GM21737 (cell line): ENCODE data around the gene ASCC1.
A peak's percentile ranks its signal among the peaks of the same experiment; 100 is the strongest.
"Not testable (repeated sequence)": the region's sequence is repeated elsewhere in the genome, so short reads cannot be mapped to it uniquely, and the experiment has no call there.

Source experiments
- ATAC-seq: cut with Tn5 transposase; IDR thresholded peaks from one replicate; pipeline ENCODE4 v1.9.1; 2021; ENCODE audit warnings: mild to moderate bottlenecking, moderate library complexity; ENCODE audit not compliant: unreplicated experiment

The ASCC1 gene

DNA sequence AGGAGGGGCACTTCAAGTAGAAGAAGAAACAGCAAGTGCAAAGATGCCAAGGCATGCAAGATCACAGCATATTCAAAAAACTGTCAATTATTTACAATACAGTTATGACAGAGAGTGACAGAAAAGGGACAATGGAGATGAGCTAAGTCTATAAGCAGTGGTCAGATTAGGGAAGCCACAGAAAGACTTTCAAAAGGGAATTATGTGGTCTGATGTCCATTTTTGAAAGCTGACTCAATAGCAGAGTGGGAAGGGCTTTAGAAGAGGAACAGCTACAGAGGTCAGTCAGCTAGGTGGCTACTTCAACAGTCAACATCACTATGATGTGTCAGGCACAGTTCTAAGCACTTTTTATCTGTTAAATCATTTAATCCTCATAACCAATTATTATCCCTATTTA lies 82.6 kb downstream of the ASCC1 start:
- peak; percentile 72 for ATAC-seq

DNA sequence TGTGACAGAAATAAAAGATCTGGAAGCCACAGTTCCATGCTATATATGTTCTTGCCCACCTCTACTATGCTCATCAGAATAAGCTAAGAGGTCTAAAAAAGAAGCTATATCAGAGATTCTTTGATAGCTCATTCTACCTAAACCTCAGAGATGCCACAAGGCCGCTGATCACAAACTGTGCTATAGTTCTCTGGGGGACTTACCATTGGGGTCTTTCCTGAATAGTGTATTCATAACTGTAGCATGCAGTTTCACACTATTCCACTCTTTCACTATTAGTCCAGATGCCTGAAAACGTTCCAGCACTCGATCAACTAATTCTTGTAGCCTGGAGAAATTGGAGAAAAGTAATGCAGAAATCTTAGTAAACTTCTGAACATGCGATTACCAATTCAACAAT lies 83.2 kb downstream of the ASCC1 start:
- ATAC-seq: no peak

DNA sequence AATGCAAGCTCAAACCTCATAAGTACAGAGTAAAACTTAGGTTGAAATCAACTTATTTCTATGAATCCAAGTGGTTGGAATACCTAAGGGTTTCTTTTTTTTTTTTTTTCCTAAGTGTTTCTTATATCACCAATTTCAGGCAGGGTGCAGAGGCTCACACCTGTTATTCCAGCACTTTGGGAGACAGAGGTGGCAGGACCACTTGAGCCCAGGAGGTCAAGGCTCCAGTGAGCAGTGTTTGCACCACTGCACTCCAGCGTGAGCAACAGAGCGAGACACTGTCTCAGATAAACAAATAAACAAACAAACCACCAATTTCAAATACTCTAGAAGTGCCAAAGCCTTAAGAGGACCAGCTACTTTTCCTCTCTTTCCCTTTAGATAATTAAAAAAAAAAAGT lies 88.5 kb downstream of the ASCC1 start:
- no peak for ATAC-seq

DNA sequence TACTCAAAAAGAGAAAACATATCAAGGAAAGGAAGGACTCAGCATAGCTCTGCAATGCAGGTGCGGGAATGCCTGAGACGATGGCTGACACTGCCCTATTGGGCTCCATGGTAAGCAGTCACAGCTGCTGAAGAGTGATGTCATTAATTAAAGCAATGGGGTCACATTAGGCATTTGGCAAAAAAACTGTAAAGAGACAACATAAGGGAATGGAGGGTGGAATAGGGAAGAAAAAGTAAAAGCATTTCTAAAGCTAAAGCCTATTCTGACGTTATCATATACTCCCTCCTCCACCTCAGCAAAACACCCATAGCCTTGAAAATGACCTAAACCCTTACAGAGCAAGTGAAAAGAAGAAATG lies 89.2 kb downstream of the ASCC1 start:
- ATAC-seq: no peak

DNA sequence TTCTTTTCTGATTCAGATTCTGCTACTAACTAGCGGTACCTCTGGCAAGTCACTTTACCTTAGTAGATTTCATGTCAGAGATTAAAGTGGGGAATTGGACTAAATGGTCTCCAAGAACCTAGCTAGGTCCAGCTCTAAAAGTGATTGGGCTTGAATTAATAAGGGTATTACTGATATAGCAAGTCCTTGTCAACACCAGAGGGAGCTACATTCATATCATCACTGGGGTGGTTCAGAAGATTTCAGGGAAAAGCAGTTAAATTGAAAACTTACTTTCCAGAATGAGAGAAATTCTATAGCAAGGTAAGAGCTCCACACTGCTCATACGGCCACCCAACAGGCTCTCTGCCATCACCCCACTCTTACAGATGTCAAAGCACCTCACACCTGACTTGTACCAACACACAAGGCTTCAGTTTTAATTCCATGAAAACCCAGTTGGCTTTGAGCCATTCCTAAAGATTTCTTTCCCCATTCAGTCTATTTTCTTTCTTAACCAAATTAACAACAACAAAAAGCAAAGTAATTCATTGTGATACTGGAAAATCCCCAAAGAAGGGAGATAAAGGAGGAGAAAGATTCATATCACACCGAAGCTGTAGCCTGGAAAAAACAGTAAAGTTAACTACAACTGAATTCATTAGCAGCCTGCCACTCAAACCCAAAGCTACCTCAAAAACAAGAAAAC lies 89.7 kb downstream of the ASCC1 start:
- no peak for ATAC-seq

DNA sequence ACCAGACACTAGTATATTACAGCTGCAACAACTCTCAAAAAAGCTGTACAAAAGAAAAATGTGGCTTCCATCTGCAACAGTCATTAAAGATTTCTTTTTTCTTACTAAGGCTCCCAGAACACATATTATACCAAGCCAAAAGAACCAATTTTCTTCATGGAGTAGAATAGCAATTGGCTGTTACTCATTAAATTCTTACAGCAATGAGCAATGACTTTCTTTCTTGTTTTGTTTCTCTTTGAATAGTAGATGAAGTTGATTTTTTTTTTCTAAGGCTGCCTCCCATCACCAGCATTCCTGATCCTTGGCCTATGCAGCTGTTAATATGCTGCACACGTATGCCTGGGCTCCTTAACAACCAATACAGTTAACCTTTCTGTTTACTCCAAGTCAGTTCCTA lies 91.1 kb downstream of the ASCC1 start:
- no peak for ATAC-seq

DNA sequence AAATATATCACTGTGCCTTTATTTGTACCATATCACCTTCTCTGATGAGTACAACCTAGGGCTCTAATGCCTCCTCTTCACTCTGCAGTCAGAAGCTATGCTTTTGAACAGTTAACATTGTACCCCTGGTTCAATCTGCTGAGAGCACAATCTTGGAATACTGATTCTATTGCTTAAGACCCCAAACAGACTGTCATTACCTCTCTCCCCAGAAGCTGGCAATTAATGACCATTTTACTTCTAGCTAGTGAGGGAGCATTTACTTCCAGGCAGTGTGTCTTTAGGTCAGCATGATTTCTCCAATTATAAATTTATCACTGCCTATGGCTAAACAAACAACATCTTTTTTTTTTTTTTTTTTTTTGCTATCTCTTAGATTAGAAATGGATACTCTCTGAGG lies 91.7 kb downstream of the ASCC1 start:
- no peak for ATAC-seq

DNA sequence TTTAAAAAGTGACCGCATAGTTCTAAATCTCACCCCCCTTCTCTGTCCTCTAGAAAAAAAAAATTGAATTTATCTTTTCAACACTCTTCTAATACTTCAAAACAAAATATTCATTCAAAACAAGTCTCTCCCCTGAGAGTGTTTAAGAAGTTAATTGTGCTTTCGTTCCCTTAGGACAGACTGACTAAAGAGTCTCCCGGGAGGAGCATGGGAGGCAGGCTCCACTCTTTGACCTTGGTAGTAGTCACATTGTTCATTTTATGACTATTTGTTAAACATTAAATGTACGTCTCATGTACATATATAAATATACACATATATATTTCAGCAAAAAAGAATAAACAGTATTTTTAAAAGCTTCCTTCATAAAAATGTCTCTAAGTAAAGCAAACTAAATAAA lies 92.5 kb downstream of the ASCC1 start:
- ATAC-seq: no peak

DNA sequence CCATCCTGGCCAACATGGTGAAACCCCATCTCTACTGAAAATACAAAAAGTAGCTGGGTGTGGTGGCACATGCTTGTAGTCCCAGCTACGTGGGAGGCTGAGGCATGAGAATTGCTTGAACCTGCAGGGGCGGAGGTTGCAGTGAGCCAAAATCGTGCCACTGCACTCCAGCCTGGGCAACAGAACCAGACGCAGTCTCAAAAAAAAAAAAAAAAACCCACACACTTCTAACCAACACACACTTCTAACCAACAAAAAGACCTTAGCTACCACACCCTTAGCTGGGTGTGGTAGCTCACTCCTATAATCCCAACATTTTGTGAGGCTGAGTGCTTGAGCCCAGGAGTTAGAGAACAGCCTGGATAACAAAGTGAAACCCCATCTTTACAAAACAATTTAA lies 93.9 kb downstream of the ASCC1 start:
- ATAC-seq: no peak

DNA sequence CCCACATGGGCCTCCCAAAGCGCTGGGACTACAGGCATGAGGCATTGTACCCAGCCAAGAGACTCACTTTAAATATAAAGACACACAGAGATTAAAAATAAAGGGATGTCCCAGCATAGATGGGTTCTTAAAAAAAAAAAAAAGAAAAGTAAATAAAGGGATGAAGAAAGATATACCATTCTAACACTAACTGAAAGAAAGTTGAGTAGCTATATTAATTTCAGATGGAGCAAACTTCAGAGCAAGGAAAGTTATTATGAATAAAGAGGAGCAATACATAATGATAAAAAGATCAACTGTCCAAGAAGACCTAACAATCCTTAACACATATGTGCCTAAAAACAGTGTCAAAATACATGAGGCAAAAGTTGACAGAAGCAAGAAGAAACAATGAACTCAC lies 94.7 kb downstream of the ASCC1 start:
- no peak for ATAC-seq

DNA sequence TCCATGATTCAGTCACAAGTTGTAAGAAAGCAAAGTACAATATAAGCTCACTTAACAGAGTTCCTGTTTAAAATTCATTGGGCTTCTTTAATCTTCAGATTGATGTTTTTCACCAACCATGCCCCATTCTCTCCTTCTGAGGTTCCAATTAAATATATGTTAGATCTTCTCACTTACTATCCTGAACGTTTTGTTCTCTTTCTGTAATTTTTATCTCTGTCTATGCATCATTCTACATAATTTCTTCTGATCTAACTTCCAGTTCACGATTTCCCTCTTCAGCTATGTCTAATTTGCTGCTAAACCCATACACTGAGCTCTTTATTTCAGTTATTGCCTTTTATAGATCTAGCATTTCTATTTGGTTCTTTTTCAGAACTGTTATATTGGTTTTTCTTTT lies 99.7 kb downstream of the ASCC1 start:
- ATAC-seq: no peak

DNA sequence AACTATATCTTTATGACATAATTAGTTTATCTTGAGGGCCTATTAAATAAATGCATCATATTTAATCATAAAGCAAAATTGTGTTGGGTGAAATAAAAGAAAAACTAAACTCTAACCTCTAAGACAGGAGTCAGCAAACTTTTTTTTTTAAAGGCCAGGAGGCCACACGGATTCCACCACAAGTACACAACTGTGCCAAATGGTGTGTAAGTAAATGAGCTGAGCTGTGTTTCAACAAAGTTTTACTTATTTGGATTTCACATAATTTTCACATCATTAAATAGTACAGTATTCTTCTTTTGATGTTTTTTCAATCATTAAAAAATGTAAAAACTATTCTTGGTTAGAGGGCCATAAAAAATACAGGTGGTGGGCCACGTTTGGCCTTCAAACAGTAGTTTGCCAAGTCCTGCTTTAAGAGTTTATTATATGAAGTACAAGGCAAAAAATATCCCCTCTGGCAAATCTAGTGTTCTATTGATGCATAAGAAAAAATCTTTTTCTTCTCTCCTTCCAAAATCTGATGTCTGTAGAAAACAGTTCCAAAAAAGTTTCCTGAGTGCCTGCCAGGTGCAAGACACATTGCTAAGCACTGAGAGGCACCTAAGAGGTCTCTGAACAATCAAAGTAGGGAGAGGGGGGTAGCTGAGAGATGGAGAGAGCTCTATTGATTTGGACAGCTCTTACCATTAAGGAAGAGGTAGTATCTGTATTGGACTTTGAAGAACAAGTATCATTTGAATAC lies 101.2 kb downstream of the ASCC1 start:
- no peak for ATAC-seq

DNA sequence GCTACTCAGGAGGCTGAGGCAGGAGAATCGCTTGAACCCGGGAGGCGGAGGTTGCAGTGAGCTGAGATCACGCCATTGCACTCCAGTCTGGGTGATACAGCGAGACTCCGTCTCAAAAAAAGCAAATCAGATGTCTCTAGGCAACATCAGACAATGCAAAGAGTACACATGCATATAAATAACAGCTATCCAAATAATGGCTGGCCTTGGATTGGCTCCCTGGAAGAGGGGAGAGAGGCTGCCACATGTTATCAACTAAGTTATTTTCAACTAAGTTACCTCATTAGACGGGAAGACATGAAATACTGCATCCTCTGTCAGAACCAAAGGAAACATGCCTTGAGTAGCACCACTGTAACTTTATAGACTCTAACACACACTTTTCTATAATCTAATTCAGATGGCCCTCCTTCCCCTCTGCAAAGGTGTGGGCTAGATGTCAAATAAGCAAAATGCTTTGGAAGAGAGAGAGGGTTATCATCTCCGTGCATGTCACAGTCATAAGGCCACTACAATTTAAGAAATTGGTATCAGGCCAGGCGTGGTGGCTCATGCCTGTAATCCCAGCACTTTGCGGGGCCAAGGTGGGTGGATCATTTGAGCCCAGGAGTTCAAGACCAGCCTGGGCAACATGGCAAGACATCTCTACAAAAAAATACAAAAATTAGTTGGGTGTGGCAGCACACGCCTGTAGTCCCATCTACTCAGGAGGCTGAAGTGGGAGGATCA lies 105.2 kb downstream of the ASCC1 start:
- no peak for ATAC-seq

DNA sequence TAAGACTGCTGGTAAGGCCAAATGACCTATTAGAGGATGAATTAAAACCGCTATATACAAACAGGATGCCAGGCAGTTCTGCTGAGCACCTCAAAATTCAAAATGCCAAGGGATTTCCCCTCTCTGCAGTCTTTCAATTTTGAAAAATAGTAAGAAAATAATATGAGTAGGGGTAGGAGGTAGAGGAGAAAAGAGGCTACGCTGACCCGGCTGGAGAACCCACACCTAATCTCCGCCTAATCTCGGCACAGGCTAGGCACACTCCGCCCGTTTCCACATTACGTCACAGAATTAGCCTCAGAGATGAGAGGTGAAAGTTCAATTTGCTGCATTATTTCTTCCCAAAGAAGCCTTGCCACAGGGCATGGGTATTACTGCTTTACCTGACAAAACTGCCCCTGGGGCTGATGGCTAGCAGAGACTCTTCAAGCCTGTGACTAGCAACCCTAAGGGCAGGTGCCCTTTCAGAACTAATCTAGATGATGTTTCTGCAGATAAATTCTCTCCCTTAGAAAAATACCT lies 106.4 kb downstream of the ASCC1 start:
- ATAC-seq: no peak

DNA sequence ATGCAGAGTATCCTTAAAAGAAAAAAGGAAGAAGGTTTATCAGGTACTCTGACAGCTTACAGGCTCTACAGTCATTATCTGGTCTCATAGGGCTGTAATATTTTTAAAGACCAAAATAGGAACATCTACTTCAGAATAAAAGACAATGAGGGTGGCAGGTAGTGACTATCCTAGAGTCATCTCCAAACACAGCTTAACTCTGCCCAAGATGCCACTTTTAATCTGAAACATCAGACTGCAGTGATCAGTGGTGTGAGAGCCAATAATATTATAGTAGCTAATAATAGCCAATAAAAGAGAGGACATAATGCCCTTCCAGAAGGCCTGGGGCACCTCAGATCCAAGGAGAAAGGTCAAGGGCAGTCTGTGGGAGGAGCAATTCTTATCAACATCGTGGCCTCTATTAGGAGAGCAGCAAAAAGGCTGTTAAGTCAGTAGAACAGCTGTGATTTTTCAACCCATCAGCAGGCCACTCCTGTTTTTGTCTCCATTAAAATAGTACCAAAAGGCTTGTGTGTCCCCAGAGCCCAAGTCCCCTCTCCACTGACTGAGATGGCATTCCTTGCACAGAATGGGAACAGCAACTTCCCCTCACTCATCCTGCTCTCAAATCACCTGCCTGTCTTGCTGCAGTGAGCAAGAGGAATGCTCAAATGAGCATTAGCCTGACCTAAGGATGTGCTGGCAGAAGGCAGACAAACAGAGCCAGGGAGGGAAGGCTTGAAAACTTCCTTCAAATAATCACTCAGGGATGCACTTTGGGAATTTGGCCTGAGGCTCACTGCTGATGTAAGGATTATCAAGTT lies 107.0 kb downstream of the ASCC1 start:
- ATAC-seq: no peak

DNA sequence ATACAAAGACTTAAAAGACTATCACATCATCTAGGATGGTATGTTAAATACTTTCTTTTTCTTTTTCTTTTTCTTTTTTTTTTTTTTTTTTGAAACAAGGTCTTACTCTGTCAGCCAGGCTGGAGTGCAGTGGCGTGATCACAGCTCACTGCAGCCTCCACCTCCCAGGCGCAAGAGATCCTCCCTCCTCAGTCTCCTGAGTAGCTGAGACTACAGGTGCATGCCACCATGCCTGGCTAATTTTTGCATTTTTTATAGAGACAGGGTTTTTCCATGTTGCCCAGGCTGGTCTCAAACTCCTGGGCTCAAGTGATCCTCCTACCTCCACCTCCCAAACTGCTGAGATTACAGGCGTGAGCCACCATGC lies 108.1 kb downstream of the ASCC1 start:
- ATAC-seq: not testable (repeated sequence)

DNA sequence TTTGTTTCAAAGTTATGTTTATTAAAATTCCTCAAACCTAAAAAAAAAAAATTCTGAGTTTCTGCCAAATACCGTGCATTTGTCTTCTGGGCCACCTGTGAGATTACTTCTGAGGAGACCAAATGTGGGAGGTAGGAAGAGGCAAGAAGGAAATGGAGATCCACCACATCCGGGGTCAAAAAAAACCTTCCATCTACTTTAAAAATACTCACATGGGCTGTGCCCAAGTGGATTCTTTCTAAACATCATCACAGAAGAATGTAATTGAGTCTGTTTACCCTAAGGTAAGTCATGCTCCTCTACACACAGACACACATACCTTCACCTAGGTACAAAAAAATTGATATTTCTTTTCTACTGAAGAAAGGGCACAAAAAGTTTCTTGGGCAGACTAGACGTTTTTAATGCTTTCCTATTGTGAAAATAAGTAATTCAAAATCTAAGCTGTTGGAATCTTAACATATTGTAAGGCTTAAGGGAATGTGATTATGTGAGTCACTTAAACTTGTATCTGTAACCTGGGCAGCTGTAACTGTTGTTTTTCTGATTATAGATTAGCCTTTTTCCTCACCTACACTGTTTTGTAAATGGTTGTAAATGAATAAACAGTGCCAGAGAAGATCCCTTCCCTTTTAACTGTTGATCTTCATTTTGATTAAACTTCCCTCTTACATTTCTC lies 108.6 kb downstream of the ASCC1 start:
- no peak for ATAC-seq

DNA sequence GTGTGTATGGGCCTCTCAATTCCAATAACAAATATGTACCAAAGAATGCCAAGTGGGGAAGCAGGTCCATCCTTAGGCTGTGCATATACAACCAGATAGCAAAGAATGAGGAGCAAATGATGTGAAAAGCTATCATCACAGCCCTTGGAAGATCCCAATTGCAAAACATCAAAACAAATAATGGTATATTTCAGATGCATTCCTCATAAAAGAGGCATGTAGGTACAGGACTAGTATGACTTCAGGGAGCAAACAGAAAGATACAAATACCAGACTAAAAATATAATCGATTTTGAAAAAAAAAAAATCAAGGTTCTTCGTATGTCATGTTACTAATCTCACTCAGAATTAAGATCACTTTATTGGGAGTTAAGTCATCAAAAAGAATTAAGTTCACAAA lies 109.2 kb downstream of the ASCC1 start:
- no peak for ATAC-seq

DNA sequence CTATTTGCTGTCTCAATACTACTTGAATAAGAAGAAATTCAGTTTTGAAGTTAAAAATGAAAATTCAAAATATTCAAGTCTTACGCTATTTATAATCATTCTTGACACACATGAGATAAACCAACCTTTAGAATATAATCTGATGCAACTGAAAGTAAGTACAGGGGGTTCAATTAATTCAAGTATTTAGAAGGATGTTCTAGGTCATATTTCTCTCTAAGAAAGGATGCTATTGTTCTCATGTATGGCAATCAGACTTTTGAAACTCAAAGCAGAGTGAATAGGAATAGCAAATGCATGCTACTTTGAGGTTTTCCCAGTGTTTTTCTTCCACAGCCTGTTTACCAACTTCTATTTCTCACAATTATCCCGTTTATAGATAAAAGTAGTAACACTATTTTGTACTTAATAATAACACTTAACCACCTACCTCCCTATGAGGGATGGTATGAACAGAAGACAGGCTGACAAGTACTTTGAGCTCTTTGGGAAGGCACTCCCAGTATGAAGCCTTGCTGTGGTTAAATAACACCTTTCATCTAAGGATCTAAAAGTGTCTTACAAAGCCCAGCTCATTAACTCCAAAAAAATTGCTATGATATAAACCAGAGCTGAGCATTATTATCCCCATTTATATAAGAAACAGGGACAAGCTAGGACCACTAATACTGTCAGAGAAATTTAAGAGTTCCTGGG lies 109.8 kb downstream of the ASCC1 start:
- no peak for ATAC-seq

DNA sequence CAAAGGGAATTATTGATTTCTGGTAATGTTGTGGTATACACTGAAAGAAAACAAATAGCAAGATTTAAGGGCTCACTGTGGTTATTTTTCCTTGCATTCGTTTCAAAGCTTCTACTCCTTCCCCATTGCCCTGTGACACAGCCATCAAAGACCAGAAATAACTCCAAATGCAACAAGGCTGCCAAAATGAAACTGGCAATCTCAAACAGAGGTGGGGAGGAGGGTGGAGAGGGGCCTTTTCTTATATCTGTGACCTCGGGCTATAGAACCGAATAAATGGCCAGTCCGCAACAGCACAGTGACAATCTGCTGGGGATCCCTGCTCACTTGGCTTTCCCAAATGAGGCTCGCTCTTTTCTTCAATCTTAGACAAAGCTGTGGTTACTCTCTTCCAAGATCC lies 110.4 kb downstream of the ASCC1 start:
- ATAC-seq: no peak
